Right kidney (tissue), 1 donor: Measurements from ENCODE around the gene PPP1R3E.

ENCODE experiments used
- DNase-seq: peaks from one replicate; pipeline ENCODE4 v3.0.0-alpha.2; 2016

The PPP1R3E gene

DNA sequence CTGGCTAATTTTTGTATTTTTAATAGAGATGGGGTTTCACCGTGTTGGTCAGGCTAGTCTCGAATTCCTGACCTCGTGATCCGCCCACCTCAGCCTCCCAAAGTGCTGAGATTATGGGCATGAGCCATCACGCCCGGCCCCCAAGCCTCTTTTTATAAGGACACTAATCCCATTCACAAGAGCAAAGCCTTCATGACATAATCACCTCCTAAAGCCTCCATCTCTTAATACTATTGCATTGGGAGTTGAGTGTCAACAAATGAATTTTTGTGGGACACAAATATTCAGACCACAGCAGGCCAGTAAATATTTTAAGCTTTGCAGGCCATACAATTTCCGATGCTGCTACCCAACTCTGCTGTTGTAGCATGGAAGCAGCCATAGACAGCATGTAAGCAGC is 54.1 kb downstream of the PPP1R3E start:
- no peak for DNase-seq
